NCI-H2029 (cell line): Measurements from ENCODE around the gene GPS2.

Source experiments
- DNase-seq: peaks from one replicate; lab custom pipeline; 2025; lab: John Stamatoyannopoulos, UW

Gene GPS2

DNA sequence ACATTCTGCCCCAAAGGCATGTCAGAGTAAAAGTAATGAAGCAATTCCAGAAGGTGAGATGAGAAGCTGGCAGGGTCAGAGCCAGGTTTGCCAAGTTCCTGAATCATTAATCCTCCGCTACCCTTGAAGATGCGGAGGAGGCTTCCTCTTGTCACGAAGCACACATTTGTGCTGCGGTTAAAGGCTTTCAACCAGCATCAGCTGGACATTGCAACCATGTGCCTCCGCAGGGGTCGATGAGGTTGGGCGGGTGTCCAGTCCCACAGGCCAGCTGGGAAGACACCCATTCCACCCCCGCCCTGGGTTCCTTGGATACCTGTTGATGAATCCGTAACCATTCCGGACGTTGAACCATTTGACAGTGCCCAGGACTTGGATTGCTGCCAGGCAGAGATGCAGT is 22.0 kb downstream of the GPS2 start:
- DNase-seq, result no peak

DNA sequence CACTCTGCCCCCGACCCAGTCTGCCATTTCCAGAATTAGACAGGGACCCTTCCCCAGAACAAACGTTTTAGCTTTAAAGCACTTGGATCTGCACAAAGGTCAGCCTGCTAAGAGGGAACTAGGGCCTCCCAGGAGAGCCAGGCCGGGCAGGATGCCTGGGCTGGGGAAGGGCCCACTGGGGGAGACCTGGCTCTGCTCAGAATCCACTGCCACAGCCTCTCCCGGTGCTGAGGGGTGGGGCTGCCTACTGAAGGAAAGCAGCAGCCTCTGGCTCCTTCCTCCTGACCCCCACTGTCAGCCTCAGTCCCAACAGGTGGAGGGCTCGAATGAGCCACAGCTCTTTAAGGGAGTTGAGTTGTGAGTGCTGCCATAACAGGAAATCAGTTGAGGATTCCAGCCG is 22.4 kb downstream of the GPS2 start:
- DNase-seq, result no peak

DNA sequence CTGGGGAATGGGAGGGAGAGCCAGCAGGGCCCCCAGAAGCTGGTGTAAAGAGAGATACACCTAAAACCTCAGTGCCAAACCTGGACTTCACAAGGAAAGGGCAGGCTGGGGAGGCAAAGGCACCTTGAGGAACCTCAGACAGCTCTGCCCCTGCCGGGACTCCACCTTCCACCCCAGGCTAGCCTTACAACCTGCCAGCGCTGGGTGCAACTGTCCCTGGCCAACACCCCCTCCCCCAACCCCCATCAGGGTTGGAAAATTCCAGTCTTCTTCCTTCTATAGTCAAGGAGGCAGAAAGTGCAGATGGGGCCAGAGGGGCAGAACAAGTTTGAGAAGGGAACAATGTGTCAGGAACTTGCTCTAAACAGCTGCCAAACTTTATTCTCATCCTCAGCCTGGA is 23.0 kb downstream of the GPS2 start:
- DNase-seq, result no peak

DNA sequence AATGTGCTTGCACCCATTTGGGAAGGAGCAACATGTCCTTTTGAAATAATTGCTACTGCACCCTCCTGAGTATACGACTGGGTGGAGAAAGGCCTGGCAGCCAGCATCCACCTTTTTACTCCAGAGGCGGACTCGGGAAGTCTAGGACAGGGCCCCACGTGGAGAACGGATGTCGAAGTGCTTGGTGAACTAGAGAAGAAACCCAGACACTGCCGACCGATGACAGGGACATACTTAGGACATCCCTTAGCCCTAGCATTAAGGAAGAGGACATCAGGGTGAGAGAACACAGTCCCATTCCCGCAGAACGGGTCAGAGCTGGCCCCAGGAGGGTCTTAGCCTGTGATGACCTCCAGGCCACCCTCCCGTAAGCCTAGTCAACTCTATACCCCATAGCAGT is 24.5 kb downstream of the GPS2 start:
- no peak for DNase-seq

DNA sequence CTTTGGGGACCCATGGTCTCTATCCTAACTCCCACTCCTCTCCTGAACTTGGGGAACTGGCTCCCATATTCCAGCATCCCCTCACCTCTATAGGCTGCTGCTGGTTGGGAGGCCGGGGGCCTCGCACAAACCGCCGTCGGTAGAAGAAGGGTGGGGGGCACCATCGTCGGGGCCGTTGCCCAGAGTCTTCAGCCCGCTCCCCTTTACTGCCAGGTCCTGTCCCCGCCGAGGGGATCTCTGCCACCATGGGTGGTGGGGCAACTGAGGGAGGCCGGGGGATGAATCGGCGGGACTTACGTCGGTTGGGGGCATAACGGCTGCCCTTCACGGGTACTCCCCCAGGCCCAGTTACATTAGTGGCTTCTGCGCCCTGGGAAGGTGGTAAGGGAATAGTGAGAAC is 25.0 kb downstream of the GPS2 start:
- DNase-seq, result no peak

DNA sequence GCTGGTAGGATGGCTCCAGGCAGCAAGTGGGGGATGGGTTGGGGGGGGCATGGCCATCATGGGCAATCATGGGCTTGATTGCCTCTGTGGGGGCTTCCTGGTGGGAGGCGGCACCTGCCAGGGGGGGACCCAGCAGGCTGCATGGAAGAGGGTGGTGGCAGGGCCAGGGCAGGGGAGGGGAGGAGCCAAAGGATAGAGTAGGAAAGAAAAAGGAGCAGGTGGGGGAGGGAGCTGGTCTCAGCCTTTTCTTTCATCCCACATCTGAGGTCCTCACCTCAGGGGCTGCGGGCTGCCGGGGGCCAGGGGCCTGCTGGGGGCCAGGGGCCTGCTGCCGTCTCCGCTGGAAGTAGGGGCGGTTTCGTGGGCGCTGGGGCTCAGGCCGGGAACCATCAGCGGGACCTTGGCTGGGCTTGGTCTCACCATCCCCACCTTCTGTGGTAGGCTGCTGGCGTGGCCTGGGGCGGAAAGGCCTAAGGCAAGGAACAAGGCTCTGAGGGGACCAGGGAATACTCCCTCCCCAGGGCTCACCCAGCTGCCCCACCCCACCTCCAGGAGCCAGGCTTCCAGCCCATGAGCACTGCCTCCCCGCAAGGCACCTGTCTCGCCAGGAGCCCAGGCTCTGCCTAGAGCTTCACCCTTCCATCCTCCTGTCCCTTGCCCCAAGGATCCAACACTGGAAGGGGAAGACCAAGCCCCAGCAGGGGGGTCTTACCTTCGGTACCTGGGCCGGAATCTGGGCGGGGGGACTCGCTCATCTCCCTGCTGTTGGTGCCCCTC is 25.7 kb downstream of the GPS2 start:
- DNase-seq, result no peak

DNA sequence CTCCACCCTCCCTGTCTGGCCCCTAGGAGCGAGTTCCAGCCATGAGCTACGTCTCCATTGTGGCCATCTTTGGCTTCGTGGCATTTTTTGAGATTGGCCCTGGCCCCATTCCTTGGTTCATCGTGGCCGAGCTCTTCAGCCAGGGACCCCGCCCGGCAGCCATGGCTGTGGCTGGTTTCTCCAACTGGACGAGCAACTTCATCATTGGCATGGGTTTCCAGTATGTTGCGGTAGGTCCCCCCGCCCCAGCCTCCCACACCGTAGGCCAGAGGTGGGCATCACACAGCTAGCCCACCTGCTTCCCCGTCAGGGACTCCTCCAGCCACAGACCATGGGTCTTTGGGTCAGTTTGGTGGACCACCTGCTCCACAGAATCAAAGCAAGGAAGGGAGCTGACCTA is 29.5 kb downstream of the GPS2 start:
- no peak for DNase-seq

DNA sequence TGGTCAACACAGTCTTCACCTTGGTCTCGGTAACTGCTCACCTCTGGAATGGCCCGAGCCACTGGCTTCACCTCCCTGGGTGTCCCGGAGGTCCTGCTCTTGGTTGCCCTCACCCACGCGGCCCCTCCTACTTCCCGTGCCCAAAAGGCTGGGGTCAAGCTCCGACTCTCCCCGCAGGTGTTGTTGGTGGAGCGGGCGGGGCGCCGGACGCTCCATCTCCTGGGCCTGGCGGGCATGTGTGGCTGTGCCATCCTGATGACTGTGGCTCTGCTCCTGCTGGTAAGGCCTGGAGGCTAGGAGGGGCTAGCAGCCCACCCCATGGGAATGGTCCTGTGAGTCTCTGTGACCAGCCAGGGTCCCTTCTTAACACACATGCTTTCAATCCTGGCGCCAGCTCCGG is 30.2 kb downstream of the GPS2 start:
- DNase-seq, result no peak

DNA sequence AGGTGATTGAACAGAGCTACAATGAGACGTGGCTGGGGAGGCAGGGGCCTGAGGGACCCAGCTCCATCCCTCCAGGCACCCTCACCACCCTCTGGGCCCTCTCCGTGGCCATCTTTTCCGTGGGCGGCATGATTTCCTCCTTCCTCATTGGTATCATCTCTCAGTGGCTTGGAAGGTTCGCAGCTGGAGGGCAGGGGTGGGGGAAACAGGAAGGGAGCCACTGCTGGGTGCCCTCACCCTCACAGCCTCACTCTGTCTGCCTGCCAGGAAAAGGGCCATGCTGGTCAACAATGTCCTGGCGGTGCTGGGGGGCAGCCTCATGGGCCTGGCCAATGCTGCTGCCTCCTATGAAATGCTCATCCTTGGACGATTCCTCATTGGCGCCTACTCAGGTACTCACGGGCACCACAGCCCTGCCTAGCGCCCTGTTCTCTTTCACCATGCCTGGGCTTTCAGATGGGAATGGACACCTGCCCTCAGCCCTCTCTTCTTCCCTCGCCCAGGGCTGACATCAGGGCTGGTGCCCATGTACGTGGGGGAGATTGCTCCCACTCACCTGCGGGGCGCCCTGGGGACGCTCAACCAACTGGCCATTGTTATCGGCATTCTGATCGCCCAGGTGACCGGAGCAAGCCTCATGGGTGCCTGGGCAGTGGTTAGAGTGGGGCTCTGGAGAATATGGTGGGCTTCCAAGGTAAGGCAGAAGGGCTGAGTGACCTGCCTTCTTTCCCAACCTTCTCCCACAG is 31.5 kb downstream of the GPS2 start:
- no peak for DNase-seq

DNA sequence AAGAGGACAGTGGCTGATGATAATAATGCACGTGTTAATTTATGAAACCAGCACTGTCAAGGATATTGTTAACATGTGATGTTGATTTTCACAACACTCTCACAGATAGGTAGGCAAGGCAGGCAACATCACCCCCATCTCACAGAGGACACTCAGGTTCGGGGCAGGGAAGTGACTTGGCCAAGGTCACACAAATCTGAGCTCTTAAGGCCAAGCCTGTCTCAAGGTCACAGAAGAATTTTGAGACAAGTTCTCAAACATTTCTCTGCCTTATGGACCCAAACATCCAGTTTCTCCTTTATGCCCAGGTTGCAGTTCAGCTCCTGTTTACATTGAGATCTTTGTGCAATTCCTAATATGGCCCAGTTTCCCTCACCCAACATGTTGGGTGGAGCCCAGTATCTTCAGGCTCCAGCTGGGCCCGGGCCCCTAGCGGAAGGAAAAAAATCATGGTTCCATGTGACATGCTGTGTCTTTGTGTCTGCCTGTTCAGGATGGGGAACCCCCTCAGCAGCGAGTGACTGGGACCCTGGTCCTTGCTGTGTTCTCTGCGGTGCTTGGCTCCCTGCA is 32.3 kb downstream of the GPS2 start:
- no peak for DNase-seq

DNA sequence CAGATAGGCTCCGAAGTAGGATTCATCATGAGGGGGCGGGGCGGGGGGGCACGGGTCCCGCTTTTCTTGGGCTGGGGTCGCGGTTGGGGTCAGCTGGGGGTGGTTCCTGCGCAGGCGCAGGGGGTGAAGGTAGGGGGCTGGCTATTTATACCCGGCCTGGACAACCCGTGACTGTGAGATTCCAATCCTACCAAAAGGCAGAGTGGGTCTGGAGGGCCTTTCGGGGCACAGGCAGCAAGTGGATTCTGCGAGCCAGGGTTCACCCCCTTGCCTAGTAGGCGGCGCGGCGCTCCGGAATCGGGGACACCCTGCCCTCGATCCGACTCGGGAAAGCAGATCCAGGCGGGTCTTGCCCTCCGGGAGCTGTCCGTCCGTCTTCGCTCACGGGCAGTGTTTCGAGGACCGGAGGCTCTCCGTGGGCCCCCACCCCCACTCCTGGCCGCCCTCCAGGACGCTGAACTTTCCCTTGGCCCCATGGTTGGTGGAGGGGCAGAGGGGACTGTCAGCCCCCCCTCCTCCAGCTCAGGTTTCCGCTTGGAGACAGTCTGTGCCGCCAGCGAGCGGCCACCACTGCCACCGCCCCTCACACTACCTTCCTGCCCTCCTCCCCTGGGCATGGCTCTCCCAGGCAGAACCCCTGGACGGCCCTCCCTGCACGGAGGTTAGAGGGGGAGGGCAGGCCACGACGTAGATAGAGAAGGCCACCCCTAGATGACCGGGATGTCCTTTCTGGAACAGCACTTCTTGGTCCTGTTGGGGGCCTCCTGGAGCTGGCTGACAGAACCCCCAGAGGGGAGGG is 33.0 kb downstream of the GPS2 start:
- DNase-seq, result no peak

DNA sequence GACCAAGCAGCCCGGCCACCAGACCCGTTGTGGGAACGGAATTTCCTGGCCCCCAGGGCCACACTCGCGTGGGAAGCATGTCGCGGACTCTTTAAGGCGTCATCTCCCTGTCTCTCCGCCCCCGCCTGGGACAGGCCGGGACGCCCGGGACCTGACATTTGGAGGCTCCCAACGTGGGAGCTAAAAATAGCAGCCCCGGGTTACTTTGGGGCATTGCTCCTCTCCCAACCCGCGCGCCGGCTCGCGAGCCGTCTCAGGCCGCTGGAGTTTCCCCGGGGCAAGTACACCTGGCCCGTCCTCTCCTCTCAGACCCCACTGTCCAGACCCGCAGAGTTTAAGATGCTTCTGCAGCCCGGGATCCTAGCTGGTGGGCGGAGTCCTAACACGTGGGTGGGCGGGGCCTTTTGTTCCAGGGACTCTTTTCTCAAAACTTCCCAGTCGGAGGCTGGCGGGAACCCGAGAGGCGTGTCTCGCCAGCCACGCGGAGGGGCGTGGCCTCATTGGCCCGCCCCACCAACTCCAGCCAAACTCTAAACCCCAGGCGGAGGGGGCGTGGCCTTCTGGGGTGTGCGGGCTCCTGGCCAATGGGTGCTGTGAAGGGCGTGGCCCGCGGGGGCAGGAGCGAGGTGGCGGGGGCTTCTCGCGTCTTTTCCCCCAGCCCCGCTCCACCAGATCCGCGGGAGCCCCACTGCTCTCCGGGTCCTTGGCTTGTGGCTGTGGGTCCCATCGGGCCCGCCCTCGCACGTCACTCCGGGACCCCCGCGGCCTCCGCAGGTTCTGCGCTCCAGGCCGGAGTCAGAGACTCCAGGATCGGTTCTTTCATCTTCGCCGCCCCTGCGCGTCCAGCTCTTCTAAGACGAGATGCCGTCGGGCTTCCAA is 33.8 kb downstream of the GPS2 start, which contains the start of gene SLC2A4:
Gene SLC2A4, plus strand, starts transcription at position 645 of the 879 bp plus-strand sequence. Its CDS starts 217 bp downstream, at position 862.
- peak; percentile 66 for DNase-seq

DNA sequence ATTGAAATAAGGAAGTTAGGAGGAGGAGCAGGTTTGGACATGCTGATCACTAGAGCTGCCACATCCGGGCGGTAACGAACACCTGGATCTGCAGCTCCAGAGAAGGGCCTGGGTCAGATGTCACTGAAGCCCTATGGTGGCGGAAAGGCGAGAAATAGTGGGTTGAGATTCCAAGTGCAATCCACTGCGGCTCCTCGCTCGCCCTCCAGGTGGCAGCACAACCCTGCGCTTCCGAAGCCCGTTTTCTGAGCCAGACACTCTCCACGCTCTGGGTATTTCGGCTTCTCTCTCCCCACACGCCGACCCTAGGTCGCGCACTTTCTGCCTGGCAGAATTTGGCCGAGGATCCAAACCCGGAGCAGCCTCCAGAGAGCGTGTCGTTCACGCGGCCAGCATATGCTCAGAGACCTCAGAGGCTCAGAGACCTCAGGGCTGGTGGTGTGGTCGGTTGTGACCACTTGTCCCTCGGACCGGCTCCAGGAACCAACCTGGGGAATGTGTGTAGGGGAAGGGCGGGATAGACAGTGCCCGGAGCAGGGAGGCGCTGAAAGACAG is 34.6 kb downstream of the GPS2 start:
- peak; percentile 31 for DNase-seq

DNA sequence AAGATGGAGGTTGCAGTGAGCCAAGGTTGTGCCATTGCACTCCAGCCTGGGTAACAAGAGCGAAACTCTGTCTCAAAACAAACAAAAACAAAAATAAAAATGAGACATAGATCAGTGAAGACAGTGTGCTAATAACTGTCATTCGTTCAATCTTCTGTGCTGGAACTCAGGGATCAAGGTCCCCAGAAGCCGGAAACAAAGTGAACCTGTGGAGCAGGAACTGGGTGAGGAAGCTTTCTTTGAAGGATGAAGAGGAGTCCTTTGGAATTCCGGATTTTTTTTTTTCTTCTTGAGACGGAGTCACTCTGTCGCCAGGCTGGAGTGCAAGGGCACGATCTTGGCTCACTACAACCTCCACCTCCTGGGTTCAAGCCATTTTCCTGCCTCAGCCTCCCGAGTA is 35.7 kb downstream of the GPS2 start:
- DNase-seq, result no peak

DNA sequence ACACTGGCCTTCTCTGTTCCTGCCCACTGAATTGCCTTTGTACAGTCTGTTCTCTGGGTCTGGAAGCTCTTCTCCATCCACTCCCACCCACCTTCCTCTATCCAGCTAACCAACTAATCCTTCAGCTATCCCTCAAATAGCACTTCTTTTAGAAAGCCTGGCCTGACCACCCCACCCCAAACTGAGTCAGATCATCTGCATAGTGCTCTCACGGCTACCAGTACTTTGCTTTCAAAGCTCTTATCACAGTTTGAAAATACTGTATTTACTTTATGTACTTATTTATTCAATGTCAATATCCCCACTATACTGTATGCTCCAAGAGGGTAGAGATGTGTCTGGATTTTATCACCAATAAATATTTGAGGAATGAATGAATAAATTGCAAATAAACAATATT is 48.4 kb downstream of the GPS2 start:
- DNase-seq, result no peak

DNA sequence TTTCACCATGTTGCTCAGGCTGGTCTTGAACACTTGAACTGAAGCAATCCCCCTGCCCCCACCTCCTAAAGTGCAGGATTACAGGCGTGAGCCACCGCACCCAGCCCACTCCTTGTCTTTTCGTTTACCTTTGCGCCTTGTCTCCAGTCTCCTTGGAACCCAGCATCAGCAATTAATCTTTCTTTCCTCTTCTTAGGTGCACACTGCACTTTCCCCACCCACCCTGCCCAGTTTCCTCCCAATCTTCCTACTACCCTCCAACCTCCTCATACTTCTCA is 51.4 kb downstream of the GPS2 start:
- no peak for DNase-seq

DNA sequence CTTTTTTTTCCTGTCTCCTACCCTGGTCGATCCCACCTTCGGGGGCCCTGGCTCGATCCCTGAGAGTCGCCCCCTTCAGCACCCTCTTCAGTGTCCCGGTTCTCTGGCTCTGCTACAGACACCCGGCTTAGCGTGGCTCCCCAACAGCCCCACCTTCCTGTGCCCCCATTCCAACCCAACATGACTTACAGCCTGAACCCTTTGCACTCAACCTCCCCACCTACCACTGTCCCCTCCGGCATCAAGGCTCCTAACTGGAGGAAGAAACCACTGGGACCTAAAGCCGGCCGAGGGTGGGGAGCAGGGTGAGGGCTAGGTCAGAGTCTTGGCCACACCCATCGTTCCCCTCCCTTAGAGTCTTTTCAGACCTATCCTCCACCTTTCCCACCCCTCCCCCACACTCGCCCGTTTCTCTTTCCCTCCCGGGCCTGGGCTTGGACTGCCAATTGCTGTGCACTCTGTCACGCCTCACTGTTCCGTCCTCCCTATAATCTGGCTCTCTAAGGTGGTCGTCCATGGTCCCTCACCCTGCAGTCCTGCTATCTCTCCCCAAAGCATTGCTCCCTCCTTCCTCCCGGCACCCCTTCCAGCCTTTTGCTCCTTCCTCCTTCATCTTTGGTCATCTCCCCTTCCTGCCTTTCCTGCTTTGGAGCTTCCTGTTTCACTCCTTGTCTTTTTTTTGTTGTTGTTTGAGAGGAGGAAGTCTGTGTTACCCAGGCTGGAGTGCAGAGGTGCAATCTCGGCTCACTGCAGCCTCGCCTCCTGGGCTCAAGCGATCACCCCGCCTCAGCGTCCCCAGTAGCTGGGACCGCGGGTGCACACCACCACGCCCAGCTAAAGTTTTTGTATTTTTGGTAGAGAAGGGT is 52.0 kb downstream of the GPS2 start:
- DNase-seq, result peak; percentile 43
